ENCODE measurements around the gene OGA. TPM values are rescaled to one million over a fixed set of nuclear protein-coding genes. Genes with fewer than 3 reads are reported as not detected.

OGA gene
- total RNA-seq, 1 donor from 2014 or later, result 187 TPM

DNA sequence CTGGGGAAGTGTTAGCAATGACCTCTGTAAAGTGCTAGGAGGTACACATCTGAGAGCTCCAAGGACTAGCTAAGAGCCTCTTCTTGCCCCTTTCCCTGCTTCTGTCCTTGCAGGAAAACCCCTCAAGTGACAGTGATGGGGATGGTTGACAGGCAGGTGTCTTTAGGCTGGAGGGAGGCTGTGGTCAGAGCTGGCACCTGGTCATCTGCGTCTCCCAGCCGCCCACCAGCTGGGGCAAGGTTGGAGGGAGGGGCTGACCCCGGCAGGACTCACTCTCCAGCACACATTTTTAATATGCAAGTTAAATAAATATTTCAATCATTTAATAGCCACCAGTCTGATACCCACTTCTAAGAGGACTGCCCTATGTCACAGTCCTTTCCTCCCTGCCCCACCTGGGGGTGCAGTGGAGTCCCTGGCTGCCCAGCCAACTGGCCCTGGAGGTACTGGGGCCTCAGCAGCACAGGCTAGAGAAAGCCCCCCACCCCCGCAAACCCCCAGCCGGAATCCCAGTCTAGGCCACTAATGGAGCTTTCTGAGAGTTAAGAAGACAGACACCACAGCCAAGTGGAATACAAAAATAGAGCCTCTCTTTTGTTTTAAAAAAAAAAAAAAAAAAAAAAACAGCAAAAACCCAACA, 48.6 kb downstream of the OGA start:
- intact Hi-C loops (cut with DNase I), result no loop called here
- DNase-seq (ENCODE audit: low spot score) (no peak), ATAC-seq (no peak)

DNA sequence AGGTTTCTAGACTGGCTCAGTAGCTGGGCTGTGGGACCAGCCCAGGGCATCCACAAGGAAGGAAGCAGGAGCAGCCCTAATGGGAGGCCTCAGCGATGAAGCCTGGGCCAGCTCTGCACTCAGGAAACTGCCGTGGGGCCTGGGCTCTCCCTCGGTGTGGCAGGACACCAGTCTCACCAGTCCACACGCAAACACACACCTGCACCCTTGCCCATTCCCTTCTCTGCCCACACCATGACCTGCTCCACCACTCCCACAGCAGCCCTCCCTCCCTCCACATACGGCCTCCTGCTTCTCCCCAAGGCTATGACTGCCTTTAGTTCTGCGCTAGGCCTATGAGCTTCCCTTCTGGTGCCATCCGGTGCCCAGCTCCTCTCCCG, 49.5 kb downstream of the OGA start:
- no peak for ATAC-seq
- no peak for DNase-seq (ENCODE audit: low spot score)
- intact Hi-C loops (cut with DNase I), result no loop called here

DNA sequence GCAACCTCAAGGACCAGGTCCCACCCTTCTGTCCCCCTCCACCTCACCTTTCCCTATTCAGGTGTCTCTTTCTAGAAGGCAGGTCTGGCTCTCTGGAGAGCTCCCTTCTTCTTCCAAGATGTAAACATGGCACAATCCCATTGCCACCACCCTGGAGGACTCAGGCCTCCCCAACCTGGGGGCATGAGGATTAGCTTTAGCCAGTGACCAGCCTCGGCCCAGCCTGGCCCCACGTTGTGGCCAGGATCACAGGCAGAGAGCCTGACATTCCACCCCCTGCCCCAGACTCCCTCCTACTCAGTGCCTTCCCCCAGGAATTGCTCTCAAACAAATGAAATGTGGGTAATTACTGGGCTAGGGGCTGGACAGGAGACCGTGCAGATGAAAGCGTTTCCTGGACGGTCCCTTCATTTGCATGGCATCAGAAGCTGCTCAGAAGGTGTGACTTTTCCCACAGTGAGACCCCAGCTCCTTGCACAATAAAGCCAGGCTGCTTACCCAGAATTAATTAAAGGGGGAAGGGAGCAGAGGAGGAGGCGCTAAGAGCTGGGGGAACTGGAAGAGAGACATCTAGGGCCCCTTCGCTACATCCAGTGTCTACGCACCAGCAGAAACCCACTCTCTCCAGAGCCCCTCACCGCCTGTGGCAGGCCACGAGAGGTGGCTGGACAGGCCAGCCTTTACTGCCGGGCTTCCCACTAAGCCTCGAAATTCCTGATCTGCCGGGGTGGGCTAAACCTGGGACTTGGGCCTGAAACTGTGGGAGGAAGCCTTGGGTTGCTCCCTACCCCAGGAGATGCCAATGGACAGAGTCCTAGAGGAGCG, 50.1 kb downstream of the OGA start:
- DNase-seq (ENCODE audit: low spot score), result no peak
- intact Hi-C loops (cut with DNase I), result no loop called here
- ATAC-seq, result no peak

DNA sequence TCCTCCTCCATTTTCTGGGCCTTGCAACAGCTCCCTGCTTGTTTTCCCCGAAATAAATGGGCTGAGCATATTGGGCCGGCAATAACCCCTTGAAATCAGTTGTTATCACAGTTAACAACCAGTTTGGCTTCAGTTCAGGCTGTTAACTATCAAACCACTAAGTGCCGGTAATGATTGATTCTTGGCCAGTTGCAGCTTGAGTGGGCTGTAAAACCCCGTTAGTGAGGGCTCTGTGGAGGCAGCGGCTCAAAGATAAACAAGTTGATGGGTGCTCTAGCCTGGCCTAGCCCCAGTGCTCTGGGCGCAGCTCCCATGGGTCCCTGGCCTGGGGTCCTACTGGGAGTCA, 50.7 kb downstream of the OGA start:
- intact Hi-C loops (cut with DNase I), result no loop called here
- no peak for ATAC-seq
- no peak for DNase-seq (ENCODE audit: low spot score)

DNA sequence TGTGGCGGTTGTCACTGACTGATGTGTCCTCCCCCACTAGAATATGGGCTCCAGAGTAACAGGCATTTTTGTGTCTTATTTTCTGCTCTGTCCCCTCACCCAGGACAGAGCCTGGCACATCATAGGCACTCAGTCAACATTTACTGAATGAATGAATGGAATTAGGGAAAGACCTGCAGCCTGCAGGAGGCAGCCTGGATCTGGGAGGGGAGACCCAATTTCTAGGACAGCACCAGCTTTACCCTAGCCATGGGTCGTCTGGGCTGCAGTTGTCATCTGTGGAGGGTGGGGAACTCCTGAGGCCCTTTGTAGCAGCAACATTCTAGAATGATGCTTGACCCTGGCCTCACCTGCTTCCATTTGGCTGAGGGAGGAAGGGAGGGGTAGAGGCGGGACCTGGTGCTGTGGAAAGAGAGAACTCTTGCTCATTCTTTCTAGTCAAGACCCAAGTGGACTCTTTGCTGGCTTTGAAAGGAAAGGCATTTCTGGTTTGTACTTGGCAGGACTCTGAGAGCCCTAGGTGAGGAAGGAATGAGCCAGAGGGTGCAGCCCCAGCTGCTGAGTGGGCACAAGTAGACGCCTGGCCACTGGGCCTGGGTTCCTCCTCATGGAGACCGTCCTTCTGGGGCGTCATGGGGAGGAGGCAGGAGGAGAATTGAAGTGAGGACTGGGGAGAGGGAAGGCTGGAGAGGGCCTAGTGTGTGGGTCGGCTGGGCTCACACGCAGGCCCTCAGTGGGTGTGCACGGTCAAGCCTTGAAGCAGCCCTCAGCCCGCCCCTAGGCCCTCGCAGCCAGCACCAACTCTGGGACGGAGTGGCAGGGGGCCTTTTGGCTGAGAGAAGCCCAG, 51.3 kb downstream of the OGA start:
- ATAC-seq (no peak), DNase-seq (ENCODE audit: low spot score) (no peak)
- intact Hi-C loops (cut with DNase I), result no loop called here

DNA sequence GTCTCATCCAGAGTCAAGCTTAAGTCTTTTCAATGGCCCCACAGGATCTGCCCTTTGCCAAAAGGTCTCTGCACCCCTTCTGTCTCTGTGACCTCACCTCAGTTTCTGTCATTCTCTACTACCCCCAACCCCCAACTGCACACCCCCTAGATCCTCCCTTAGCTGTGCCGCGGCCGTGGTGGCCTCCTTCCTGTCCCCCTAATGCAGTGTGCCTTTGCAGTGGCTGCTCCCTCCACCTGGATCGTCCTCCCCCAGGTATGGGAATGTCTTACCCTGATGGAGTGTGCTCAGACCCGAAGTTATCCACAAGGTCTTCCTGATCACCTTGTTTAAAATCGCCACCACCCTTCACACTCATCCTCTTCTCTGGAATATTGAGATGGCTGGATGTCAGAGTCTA, 51.9 kb downstream of the OGA start:
- intact Hi-C loops (cut with DNase I), result no loop called here
- no peak for ATAC-seq

DNA sequence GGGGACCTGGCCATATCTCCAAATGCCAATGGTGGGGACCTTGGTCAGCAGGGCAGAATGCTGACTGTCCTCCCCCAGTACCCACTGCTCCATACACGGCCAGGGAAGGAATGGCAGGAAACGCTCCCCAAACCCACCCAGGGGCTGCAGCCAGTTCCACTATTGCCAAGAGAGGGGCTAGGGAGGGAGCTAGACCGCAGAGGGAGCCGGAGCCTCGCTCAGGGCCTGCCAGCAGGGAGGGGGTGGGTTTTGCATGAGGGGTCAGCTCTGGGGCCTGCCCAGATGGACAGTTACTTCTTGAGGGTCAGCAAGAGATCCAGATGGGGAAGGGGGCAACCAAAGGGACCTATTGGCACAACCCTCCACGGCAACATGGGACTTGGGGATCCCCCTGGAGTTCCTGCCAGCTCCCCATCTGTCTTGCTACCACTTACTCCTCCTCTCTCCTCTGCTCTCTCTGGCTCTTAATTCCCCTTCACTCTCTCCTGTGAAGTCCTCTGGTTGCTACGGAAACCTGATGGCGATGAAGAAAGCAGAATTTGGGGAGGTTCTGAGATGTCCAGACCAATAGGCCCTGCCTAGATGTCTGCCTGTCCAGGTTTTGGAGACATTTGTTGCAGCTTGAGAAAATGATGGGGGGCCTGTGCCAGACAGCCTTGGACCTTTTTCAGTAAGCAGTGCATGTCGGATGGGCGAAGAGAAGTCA, 55.0 kb downstream of the OGA start:
- intact Hi-C loops (cut with DNase I), result no loop called here
- DNase-seq (ENCODE audit: low spot score) (no peak), ATAC-seq (no peak)

More for the DNA sequence above, 51.9 kb downstream of the OGA start:
- DNase-seq (ENCODE audit: low spot score), result no peak

DNA sequence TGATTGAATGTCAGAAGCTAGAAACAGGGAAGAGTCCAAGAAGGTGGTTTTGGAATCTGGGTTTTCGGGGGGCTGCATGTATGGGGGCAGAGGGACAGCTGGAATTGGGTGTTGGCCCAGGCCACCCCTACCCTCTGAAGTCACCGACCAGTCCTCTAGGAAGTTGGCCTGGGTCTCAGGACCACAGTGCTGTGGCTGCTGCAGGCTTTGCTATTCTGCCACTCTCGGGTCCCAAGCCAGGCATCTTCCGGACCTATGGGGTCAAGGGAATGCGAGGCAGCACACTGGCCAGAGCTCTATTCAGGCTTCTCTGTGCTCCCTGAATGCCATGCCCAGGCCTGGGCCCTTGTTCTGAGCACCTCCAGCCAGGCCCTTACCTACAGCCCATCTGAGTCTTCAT, 55.5 kb downstream of the OGA start:
- ATAC-seq, result no peak
- intact Hi-C loops (cut with DNase I), result no loop called here
- no peak for DNase-seq (ENCODE audit: low spot score)

DNA sequence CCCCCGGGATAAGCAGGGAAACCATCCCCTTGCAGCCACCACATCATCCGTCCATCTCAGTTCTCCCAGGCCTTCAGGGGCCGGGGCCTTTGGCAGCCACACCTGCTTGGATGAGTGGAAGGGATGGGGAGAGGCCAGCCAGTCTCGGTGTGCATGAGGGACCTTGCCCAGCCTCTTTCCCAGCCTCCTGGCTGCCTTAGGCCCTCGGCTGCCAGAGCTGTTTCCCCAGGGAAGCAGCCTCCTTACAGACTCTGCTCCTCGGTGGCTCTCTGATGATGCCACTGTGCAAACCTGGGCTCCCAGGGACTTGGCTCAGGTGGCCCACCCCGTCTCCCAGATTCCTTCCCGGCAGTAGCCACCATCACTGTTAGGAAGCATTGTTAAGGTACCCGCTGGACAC, 57.0 kb downstream of the OGA start:
- ATAC-seq (no peak), DNase-seq (ENCODE audit: low spot score) (no peak)
- intact Hi-C loops (cut with DNase I), result no loop called here

DNA sequence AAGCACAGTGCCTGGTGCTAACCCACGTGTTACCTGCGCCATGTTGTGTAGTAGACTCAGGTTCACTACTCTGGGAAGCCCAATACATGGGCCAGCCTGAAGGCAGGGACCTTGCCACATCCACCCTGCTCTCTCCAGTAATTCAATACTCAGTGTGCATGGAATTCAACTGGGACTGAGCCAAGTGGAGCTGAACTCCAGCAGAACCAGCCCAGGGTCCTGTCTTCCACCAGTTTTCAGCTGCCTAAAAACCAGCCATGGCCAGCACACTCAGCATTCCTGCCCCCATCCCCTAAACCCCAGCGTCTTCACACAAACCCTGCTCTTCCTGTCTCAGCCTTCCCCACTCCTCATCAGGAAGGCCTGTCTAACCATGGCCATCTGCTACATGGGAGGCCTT, 57.7 kb downstream of the OGA start:
- peak; percentile 10 for DNase-seq (ENCODE audit: low spot score)
- no peak for ATAC-seq
- intact Hi-C loops (cut with DNase I), result no loop called here

DNA sequence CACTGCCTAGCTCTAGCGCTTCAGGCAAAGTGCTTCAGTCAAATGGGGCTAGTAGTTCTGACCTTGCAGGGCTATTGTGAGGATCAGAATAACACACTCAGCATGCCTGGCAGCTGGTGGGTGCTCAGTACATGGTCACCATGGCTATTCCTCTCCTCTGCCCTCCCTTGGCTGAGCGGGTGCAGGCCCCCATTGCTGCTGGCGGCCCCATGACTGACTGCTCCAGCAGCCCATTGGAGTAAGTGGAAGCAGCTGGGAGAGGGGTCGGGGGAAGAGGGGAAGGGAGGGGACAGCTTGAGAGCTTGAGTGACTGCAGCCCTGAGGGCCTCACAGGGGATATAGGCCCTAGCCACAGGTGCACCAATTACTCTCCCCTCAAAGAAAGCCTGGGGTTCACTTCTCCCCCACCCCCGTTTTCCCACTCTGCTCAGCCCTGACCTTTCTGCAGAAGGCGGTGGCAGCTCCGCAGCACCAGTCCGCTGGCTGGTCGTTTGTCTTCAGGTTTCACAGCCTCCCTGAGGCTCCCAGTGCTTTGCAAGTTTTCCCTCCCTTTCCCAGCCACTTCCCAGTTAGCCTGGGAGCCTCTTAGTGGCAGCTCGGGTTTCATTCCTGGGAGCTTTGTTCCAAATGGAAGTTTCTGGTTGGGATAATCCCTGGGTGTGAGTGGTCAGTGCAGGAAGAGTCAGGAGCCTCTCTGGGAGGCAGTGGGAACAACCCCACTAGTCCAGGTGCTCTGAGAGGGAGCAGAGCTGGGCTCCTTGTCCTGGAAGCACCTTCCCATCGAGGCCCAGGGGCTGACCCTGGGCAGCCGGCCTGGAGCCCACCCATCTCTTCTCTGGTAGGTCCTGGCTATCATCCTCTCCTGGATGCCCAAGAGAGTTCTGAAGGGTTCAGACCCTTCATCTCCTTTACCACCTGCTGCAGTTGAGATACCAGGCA, 58.7 kb downstream of the OGA start:
- DNase-seq (ENCODE audit: low spot score) (peak; percentile 28), ATAC-seq (no peak)
- intact Hi-C loops (cut with DNase I), result no loop called here

DNA sequence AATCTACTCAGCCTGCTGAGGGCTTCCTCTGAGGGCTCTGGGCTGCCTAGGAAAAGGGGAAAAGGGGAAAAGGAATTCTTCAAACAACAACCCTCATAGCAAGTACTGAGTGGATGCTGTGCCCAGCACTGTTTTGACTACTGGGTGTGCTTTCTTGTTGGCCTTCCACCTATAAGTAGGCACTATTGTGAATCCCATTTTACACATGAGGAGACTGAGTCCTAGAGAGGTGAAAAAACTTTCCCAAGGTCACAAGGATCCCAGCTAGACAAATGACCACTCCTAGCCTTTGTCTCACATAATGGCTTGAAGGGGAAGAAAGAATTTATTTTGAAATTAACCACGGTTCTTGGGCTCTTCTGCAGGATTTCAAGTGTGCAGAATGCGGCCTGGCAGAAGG, 59.4 kb downstream of the OGA start:
- no peak for DNase-seq (ENCODE audit: low spot score)
- no peak for ATAC-seq
- intact Hi-C loops (cut with DNase I), result no loop called here

DNA sequence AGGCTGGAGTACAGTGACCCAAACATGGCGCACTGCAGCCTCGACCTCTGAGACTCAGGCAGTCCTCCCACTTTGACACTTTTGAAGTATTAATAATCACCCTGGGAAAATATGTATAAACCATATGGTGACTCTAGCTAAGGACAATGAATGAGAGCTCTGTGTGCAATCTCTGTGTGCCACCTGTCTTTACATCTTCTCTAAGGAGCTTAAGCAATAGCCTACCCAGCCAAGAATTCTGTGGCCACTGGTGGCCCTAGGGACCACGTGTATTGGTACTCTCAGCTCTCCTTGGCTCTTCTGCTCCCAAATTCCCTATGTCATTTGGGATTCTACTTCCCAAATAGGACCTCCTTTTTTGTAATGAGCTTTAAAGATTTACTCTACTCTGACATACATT, 66.0 kb downstream of the OGA start:
- DNase-seq (ENCODE audit: low spot score) (no peak), ATAC-seq (no peak)
- intact Hi-C loops (cut with DNase I), result no loop called here

DNA sequence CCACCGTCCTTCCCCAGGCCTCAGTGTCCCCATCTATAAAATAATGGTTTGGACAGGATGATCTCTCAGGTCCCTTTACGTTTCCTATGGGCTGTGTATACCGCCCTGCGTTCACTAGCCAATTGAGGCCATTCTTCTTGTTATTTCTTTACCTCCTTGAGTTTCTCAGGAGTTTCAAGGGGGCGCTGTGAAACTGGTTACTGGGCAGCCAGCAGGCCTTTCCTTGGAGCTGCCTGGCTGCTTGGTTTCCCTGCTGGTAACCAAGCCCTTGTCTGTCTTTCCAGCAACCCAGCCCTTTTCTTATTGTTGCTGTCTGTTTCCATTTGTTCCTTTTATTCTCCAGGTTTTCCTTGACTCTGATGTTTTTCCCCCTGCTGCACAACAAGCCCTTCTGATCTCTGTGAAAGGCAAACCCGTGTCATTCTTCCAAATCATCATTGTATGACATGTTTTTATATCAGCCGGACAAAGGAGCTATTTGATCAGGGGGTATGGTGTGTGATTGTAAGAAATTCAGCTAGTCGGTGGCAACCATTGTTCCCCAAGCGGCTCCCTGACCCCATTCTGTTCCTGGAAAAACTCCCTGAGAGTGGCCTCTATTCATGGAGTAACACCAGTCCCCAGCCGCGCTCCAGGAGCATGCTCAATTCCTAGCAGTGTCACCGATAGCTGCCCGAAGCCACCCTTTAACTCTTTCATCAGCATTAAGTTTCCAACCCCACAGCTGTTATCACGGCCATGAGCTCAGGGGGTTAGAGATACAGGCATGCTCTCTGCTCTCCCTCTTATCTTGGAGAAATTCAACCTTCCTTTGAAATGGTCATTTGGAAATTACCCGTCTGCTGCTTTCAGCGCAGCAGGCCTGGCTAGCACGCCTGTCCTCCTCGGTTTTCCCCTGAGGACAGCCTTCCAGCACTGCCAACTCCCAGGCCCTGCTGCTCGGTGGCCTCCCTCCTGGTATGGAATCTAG, 68.9 kb downstream of the OGA start:
- ATAC-seq (no peak), DNase-seq (ENCODE audit: low spot score) (peak; percentile 43)
- intact Hi-C loops (cut with DNase I), result no loop called here

DNA sequence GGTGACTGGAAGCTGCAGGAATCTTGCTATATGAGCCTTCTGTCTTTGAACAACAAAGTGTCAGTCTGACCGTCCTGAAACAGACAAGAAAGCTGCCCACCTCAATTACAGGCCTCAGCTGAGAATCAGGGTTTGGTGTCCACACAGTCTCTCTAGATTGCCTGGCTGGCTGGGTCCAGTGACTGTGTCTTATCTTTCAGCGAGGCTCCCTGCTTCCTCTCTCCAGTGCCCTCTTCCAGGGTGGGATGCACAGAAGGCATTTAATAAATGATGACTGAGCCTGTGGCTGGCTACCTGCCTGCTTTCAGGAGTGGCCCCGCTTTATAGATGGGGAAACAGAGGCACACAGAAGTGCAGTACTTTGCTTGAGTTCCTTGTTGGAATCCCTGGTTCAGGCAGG, 69.7 kb downstream of the OGA start:
- intact Hi-C loops (cut with DNase I), result no loop called here
- ATAC-seq, result no peak
- no peak for DNase-seq (ENCODE audit: low spot score)

DNA sequence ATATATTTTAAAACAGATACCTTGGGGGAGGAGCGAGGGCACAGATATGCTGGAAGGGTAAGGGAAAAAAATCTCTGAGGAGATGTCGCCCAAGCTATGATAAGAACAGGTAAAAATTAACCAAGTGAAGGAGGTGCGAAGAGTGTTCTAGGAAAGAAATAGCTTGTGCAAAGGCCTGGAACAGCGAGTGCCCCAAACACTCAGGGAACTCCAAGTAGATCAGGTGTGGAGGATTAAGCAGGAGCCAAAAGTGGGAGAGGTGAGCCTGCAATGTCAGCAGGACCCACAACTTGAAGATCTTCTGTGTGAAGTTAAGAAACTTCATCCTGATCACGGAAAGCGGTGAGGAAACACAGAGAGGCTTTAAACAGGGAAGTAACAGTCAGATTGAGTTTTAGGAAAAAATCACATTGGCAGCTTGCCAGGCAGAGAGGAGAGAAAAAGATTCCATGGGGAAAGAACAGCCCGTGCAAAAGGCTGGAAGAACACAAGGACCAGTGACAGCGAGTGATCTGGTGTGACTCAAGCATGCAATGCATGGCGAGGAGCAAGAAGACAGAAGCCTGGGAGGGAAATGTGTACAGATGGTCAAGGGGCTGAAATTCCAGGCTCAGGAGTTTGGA, 73.1 kb downstream of the OGA start:
- peak; percentile 30 for DNase-seq (ENCODE audit: low spot score)
- intact Hi-C loops (cut with DNase I), result no loop called here
- ATAC-seq, result no peak

DNA sequence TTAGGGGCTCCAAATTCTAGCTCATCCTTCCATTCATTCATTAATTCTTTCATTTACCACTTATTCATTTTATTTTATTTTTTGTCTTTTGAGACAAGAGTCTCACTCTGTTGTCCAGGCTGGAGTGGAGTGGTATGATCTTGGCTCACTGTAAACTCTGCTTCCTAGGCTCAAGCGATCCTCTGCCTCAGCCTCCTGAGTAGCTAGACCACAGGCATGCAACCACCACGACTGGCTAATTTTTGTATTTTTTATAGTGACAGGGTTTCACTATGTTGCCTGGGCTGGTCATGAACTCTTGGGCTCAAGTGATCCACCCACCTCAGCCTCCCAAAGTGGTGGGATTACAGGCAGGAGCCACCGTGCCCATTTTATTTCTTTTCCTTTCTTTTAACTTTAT, 74.0 kb downstream of the OGA start:
- DNase-seq (ENCODE audit: low spot score) (no peak), ATAC-seq (no peak)
- intact Hi-C loops (cut with DNase I), result no loop called here

Measured in sciatic nerve (tissue), 2 donors.